T-cell (primary cell): ENCODE results near the gene CLEC4E. TPM values are rescaled to one million over a fixed set of nuclear protein-coding genes. Genes with fewer than 3 reads are reported as not detected.

Source experiments
- ATAC-seq, 4 experiments: fragments of 200-7000 bp in 3 of 4; fragments of 150-1000 bp in 1 of 4; cut with Tn5 transposase; replicated peaks in 1 of 4; 1 replicate in 3 of 4; 2 replicates in 1 of 4; pipeline ENCODE4 v1.10.0; 2021; ENCODE audit warnings: moderate library complexity in 3 of 4, mild to moderate bottlenecking in 2 of 4, moderate number of reproducible peaks in 1 of 4
- CTCF ChIA-PET, 2 donors: fragments of 300-600 bp; sonication (Branson Sonifier 250); formaldehyde crosslinking; loops; one replicate each; lab custom pipeline; 2022; ENCODE audit warnings: antibody characterized with exemption in 2 of 2; lab: Charles Lee
- POLR2A ChIA-PET, 2 donors: fragments of 300-600 bp; sonication (Branson Sonifier 250); formaldehyde crosslinking; loops; one replicate each; lab custom pipeline; 2022; ENCODE audit warnings: antibody characterized with exemption in 2 of 2; lab: Charles Lee
- DNase-seq, 35 experiments: peaks; one replicate each; pipeline versions ENCODE4 v3.0.0 to v3.0.0-alpha.2; 2013 to 2023
- H3K27ac ChIP-seq: one replicate; pipeline ENCODE4 v1.5.1; 2013; ENCODE audit warnings: low read length
- H3K27me3 ChIP-seq, 2 experiments: replicated peaks in 1 of 2; 1 replicate in 1 of 2; 2 replicates in 1 of 2; pipeline versions ENCODE4 v1.6.1 to v1.7.0; 2013; ENCODE audit warnings: low read length in 1 of 2, mixed read lengths in 1 of 2; ENCODE audit not compliant: control insufficient read depth in 2 of 2, insufficient read depth in 2 of 2; ENCODE audit errors: extremely low read depth in 1 of 2
- H3K36me3 ChIP-seq, 2 donors: 1 replicate in 1 of 2; 2 replicates in 1 of 2; pipeline versions ENCODE4 v1.6.1 to v1.7.0; 2013; ENCODE audit warnings: low read length in 1 of 2; ENCODE audit not compliant: control insufficient read depth in 2 of 2, insufficient read depth in 1 of 2; ENCODE audit errors: extremely low read depth in 1 of 2
- H3K4me1 ChIP-seq, 2 experiments: 1 replicate in 1 of 2; 2 replicates in 1 of 2; pipeline versions ENCODE4 v1.6.1 to v1.7.0; 2013; ENCODE audit warnings: low read length in 2 of 2, mixed read lengths in 1 of 2; ENCODE audit not compliant: insufficient read depth in 2 of 2, control insufficient read depth in 1 of 2; ENCODE audit errors: extremely low read depth in 1 of 2
- H3K4me3 ChIP-seq, 2 donors: 1 replicate in 1 of 2; 2 replicates in 1 of 2; pipeline versions ENCODE4 v1.5.1 to v1.7.0; 2013; ENCODE audit warnings: mild to moderate bottlenecking in 2 of 2, low read length in 1 of 2, moderate library complexity in 1 of 2; ENCODE audit not compliant: control insufficient read depth in 1 of 2; ENCODE audit errors: extremely low read depth in 1 of 2
- H3K9me3 ChIP-seq: 2 replicates; pipeline ENCODE4 v1.7.0; 2013
- H3K27ac Mint-ChIP-seq, 2 donors: one replicate each; pipeline ENCODE4 v1.8.0; 2020 to 2021; ENCODE audit warnings: mild to moderate bottlenecking in 2 of 2, mixed read lengths in 2 of 2
- H3K27me3 Mint-ChIP-seq, 2 donors: one replicate each; pipeline ENCODE4 v1.8.0; 2021 to 2022; ENCODE audit warnings: mixed read lengths in 2 of 2
- H3K36me3 Mint-ChIP-seq: one replicate; pipeline ENCODE4 v1.8.0; 2021; ENCODE audit warnings: mixed read lengths
- H3K4me1 Mint-ChIP-seq, 3 donors: one replicate each; pipeline ENCODE4 v1.8.0; 2020 to 2022; ENCODE audit warnings: mixed read lengths in 3 of 3, mild to moderate bottlenecking in 1 of 3
- H3K4me3 Mint-ChIP-seq, 3 donors: one replicate each; pipeline ENCODE4 v1.8.0; 2020 to 2022; ENCODE audit warnings: mild to moderate bottlenecking in 3 of 3, mixed read lengths in 3 of 3, moderate library complexity in 3 of 3
- H3K9me3 Mint-ChIP-seq, 3 donors: one replicate each; pipeline ENCODE4 v1.8.0; 2020 to 2022; ENCODE audit warnings: mixed read lengths in 3 of 3
- WGBS: methylation state at CpG from one replicate; pipeline ENCODE4 v1.1.5; 2013; ENCODE audit warnings: missing lambda C conversion rate; ENCODE audit not compliant: insufficient coverage; 5-methylcytosine and 5-hydroxymethylcytosine counted together
- total RNA-seq, 35 experiments: library from RNA in 6 of 35; stranded (reverse) in 6 of 35; fragments of 120-200 nt in 1 of 35; gene quantifications; one replicate each; pipeline versions ENCODE4 v1.2.1 to v1.2.4 and lab custom pipeline; 2013 to 2026

CLEC4E gene
- total RNA-seq, 5 donors from 2014 or later (not counting 1 experiment from before 2014, with no cell fraction given): not detected

DNA sequence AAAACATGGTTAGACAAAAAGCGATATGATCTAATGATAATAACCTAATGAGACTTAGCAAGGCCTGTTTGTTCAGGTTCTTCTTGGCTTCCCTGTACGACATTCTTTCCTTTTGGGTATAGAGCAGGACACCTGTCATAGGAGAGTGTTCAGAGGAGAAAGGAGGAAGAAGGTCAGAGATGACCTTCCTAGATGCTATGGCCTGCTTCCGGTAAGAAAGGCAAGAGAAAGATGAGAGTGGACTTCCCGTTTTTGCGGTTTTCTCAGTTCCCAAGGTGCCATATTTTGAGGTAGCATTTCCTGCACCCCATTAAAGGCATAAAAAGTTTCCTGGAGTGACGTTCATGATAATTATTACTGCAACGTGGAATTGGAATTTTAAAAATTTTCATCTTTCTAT lies 8.7 kb downstream of the CLEC4E start:
- ChIA-PET POLR2A (no interaction called here), CTCF (no interaction called here)
- Mint-ChIP-seq H3K4me3 (no peak overlapping the region), H3K27me3 (peaks cover 17 to 30% of the 10 kb centered on the region in 2 donors), H3K9me3 (no peaks in the 10 kb centered on the region), H3K36me3 (no peaks in the 10 kb centered on the region), H3K4me1 (no peaks in the 10 kb centered on the region), H3K27ac (no peak overlapping the region)
- H3K36me3 ChIP-seq: no peaks in the 10 kb centered on the region
- H3K27me3 ChIP-seq: peaks cover 0 to 14% of the 10 kb centered on the region in 2 experiments
- ATAC-seq (no peak), DNase-seq (no peak)
- H3K9me3 ChIP-seq: no peaks in the 10 kb centered on the region
- no peak overlapping the region for H3K4me3 ChIP-seq
- no peaks in the 10 kb centered on the region for H3K4me1 ChIP-seq
- 93% methylated on average over 3 of the region's 7 CpGs for WGBS
- no peak overlapping the region for H3K27ac ChIP-seq

DNA sequence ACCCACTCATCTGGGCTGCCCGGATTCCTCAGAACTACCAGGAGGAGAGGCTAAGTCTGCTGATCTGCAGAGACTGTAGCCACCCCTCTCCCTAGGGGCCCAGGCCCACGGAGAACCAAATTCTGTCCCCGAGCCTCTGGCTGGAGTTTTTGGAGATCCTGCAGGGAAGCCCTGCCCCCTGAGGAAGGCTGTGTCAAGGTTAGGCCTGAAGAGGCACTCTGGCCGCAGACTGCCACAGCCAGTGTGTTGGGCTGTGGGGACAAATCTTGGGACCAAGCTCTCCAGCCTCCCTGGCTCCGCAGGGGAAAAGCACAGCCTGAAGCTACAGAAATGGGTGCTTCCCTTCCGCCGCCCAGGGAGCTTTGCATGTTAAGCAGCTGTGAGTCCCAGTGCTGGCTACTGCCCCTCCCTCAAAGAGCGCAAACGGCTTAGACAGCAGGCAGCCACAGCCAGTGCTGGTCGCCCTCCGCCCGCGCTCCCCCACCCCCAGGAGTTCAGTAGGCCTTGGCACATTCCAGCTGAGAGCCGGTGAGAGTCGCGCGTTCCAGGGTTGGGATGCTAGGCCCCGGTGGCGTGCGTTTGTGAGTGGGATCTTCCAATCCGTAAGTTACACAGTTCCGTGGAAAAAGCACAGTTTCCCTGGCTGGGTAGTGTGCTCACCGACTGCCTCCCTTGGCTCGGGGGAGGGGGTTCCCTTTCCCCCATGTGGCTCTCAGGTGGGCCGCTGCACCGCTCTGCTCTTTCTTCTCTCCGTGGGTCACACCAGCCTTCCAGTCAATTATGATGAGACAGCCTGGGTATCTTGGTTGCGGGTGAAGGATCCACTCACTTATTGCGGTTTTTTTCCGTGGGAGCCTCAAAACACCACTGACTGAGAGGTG lies 13.2 kb downstream of the CLEC4E start:
- ATAC-seq: no peak
- peaks cover 28 to 29% of the 10 kb centered on the region in 2 donors for H3K27me3 Mint-ChIP-seq
- peaks cover 11 to 25% (median 13%) of the 10 kb centered on the region in 3 donors for H3K9me3 Mint-ChIP-seq
- Histone ChIP-seq H3K4me1 (no peaks in the 10 kb centered on the region), H3K27me3 (peaks cover 0 to 15% of the 10 kb centered on the region in 2 experiments), H3K4me3 (no peak overlapping the region), H3K9me3 (no peaks in the 10 kb centered on the region), H3K36me3 (no peaks in the 10 kb centered on the region), H3K27ac (no peak overlapping the region)
- no peaks in the 10 kb centered on the region for H3K4me1 Mint-ChIP-seq
- no peak for DNase-seq
- H3K27ac Mint-ChIP-seq: no peak overlapping the region
- ChIA-PET POLR2A (no interaction called here), CTCF (no interaction called here)
- H3K36me3 Mint-ChIP-seq: no peaks in the 10 kb centered on the region
- WGBS: 95% methylated on average over 22 of the region's 30 CpGs
- no peak overlapping the region for H3K4me3 Mint-ChIP-seq

DNA sequence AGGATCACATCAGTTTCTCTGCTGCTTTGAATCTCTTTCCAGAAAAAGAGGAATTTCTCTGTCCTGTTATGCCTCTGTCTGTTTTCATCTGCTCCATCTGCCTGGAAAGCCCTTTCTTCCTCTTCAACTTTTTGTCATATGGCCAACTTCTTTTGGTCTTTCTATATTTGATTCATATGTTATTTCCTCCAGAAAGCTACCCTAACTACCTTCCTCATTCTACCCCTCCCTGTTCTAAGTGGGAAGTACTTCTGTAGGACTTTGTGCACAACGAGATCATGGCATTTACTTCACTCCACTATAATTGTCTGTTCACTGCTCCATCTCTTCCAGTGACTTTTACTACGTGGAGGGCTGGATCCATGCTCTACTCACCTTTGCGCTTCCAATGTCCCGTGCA lies 21.5 kb downstream of the CLEC4E start:
- CTCF ChIA-PET: no interaction called here
- POLR2A ChIA-PET: no interaction called here
- H3K4me3 ChIP-seq: no peak overlapping the region
- no peak overlapping the region for H3K4me3 Mint-ChIP-seq
- H3K9me3 ChIP-seq: no peaks in the 10 kb centered on the region
- H3K36me3 ChIP-seq: no peaks in the 10 kb centered on the region
- no peak overlapping the region for H3K27ac ChIP-seq
- H3K27me3 Mint-ChIP-seq: peaks cover 23% of the 10 kb centered on the region in 2 donors
- WGBS: 84% methylated on average over 3 of the region's 4 CpGs
- H3K27me3 ChIP-seq: no peaks in the 10 kb centered on the region
- no peaks in the 10 kb centered on the region for H3K4me1 ChIP-seq
- H3K36me3 Mint-ChIP-seq: no peaks in the 10 kb centered on the region
- no peak overlapping the region for H3K27ac Mint-ChIP-seq
- DNase-seq (no peak), ATAC-seq (no peak)
- H3K4me1 Mint-ChIP-seq: no peaks in the 10 kb centered on the region
- H3K9me3 Mint-ChIP-seq: peaks cover 0 to 6% (median 0%) of the 10 kb centered on the region in 3 donors

DNA sequence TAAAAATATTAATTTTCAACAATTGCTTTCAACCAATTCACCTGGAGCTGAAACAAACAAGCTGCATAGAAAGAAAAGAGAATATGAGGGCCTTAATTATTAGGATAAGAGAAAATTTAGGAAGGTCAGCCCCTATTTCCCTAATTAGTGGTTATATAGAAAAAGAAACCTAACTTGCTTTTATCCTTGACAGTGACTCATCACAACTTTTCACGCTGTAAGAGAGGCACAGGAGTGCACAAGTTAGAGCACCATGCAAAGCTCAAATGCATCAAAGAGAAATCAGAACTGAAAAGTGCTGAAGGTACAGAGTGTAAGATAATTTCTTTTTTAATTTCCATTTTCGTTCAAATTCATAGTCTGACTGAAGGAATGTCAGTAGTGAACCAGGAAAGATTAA lies 22.7 kb downstream of the CLEC4E start:
- H3K36me3 ChIP-seq: no peaks in the 10 kb centered on the region
- Mint-ChIP-seq H3K9me3 (no peaks in the 10 kb centered on the region), H3K4me1 (peaks cover 0 to 4% (median 0%) of the 10 kb centered on the region in 3 donors), H3K4me3 (no peak overlapping the region), H3K27me3 (peaks cover 14 to 27% of the 10 kb centered on the region in 2 donors), H3K36me3 (no peaks in the 10 kb centered on the region), H3K27ac (no peak overlapping the region)
- DNase-seq (no peak), ATAC-seq (no peak)
- POLR2A ChIA-PET: no interaction called here
- CTCF ChIA-PET: interaction anchor here in 1 of 2 donors (0.8 kb wide), 1 partner anchor 9 kb away, joined by 3 read pairs; no protein-coding TSS in a partner anchor
- H3K9me3 ChIP-seq: no peaks in the 10 kb centered on the region
- no peaks in the 10 kb centered on the region for H3K27me3 ChIP-seq
- no peak overlapping the region for H3K27ac ChIP-seq
- H3K4me3 ChIP-seq: no peak overlapping the region
- WGBS: no CpG with 5 or more reads among the region's 2 CpGs
- peaks cover 0 to 4% of the 10 kb centered on the region in 2 experiments for H3K4me1 ChIP-seq

DNA sequence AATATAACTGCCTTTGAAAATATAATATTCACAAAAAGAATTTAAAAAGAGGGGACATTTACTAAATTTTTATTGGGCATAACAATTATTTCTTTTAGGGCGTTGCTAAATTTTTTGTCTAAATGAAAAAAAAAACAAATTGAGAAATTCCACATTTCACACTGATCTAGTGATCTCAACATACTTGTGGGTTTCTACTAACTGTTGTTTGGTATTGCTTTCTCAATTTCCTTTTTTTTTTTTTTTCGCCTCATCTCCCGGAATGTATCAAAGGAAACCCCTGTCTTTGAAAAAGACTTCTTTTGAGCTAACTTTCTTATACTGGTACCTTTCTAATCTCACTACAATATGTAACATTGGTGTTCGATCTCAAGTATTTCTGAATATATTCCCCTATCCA lies 27.4 kb downstream of the CLEC4E start, which contains the start of gene CLEC4D:
TSS of gene CLEC4D (plus strand) at position 248 of the 400 bp plus-strand sequence. CDS start 230 bp downstream, outside the sequence.
- H3K27ac ChIP-seq: no peak within 1 kb of the TSS

DNA sequence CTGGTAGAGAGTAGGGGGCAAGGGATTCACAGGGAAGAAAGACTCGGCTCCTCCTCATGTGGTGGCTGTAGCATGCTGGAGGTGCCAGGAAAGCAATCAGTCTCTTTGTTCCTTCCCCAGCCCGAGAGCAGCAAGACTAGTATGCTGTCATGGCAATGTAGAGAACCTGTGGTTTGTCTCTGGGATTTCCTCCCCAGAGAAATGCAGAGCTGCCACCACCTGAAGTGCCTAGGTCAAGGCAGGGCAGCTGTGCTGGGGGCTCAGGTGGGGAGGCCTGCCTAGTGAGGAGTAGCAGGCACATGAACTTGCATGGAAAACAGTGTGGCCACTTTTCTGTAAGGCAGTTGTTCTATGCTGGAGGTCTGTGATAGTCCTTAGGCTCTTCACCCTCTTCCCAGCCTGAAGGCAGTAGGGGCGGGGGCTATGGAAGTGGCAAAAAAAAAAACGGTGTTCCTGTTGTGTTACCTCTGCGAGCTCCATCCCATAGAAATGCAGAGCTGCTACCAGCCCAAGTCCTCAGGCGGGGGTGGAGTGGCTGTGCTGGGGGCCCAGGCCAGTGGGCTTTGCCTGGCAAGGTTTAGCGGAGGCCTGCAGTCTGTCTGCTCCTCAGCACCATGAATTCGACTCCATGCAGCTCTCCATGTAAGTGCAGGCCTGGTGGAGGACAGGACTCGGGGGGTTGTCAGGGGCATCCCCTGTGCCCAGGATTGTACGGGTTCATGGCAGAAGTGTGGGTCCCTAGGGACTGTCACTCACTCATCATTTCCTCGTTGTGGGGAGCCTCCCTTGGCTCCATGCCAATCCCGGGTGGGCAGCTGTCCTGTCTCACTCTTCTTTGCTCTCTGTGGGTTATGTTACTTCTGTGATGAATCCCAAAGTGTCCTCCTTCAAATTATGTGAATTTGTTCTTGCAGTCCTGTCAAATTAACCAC lies 31.5 kb downstream of the CLEC4E start:
- ATAC-seq: no peak
- DNase-seq: no peak
- 68% methylated on average over 8 of the region's 12 CpGs for WGBS
- H3K27me3 ChIP-seq: peaks cover 0 to 20% of the 10 kb centered on the region in 2 experiments
- Mint-ChIP-seq H3K9me3 (no peaks in the 10 kb centered on the region), H3K4me3 (no peak overlapping the region), H3K27me3 (peaks cover 7 to 17% of the 10 kb centered on the region in 2 donors), H3K4me1 (peaks cover 0 to 4% (median 0%) of the 10 kb centered on the region in 3 donors), H3K36me3 (no peaks in the 10 kb centered on the region), H3K27ac (no peak overlapping the region)
- POLR2A ChIA-PET: no interaction called here
- H3K4me1 ChIP-seq: peaks cover 0 to 13% of the 10 kb centered on the region in 2 experiments
- no peaks in the 10 kb centered on the region for H3K36me3 ChIP-seq
- H3K27ac ChIP-seq: no peak overlapping the region
- H3K9me3 ChIP-seq: no peaks in the 10 kb centered on the region
- no peak overlapping the region for H3K4me3 ChIP-seq
- CTCF ChIA-PET: interaction anchor here (0.7 kb wide), 2 partner anchors 9 to 570 kb away, joined by 3 read pairs; no protein-coding TSS in a partner anchor

More for the DNA sequence above, 27.4 kb downstream of the CLEC4E start, which contains the start of gene CLEC4D:
- Mint-ChIP-seq H3K27me3 (peaks cover 10 to 30% of the 10 kb centered on the region in 2 donors), H3K36me3 (no peaks in the 10 kb centered on the region), H3K27ac (no peak within 1 kb of the TSS), H3K9me3 (no peaks in the 10 kb centered on the region), H3K4me1 (peaks cover 0 to 4% (median 0%) of the 10 kb centered on the region in 3 donors), H3K4me3 (no peak within 1 kb of the TSS)
- DNase-seq (no peak), ATAC-seq (no peak)
- ChIA-PET CTCF (interaction anchor here (0.6 to 0.7 kb wide), 2 partner anchors 9 to 1428 kb away, joined by 3 to 4 read pairs; no protein-coding TSS in a partner anchor), POLR2A (interaction anchor here in 1 of 2 donors (0.6 kb wide), 1 partner anchor 9 kb away, joined by 9 read pairs; no protein-coding TSS in a partner anchor)
- peaks cover 0 to 13% of the 10 kb centered on the region in 2 experiments for H3K4me1 ChIP-seq
- H3K36me3 ChIP-seq: no peaks in the 10 kb centered on the region
- peaks cover 0 to 16% of the 10 kb centered on the region in 2 experiments for H3K27me3 ChIP-seq
- H3K4me3 ChIP-seq: no peak within 1 kb of the TSS
- no CpG with 5 or more reads among the region's 4 CpGs for WGBS
- H3K9me3 ChIP-seq: no peaks in the 10 kb centered on the region
